Inflammatory macrophage treated with lipopolysaccharide for 1 hour (primary cell): ENCODE results near the gene TMSB10.
"Not testable (repeated sequence)": the region's sequence is repeated elsewhere in the genome, so short reads cannot be mapped to it uniquely, and the experiment has no call there.

Experiments
- DNase-seq, 2 donors: peaks; one replicate each; pipeline ENCODE4 v3.0.0-alpha.2; 2020 to 2022

Gene TMSB10

GRCh38 chr2:84905181-84906107, at the start of gene TMSB10:
TMSB10 (plus strand) TSS chr2:84905656.
- peak; percentile 83 to 94 for DNase-seq

DNA sequence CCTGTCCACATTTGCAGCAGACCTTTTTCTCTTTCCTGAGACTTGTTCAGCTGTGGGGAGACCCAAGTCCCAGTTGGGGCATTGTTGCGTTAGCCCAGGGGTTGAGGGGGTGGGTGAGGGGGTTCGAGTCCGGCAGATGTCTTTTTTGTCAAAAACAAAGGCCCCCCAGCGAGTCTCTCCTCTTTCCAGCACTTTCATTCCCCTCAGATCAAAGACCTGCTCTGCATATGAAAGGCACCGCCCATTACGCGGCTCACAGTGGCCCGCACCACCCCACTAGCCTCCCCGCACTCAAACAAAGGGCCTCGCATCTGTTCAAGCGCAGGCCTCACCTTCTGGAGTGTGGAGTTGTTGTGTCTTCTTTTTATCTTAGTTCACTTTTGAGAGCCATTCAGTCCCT, 49.7 kb upstream of the TMSB10 start:
- no peak for DNase-seq

- DNase-seq = peak; percentile 39 to 49
Observed at GRCh38 chr2:84856787-84857186, 48.7 kb upstream of the TMSB10 start.

- DNase-seq = no peak
Observed at GRCh38 chr2:84857566-84857965, 47.9 kb upstream of the TMSB10 start.

DNA sequence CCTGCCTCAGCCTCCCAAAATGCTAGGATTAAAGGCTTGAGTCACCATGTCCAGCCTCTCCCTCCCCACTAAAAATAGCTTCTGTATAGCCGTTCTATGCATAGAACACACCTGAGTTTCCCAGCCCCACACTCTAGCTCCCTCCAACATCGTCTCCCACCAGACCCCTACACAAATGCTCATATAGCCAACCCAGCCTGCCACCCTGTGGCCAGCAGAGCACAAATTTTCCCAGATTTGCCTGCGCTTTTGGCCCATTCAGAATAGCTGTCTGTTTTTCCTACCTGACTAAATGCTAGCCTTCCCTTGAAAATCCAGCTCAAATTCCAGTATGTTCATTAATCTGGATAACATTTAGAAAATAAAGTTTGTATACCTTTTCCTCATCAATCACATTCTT, 47.3 kb upstream of the TMSB10 start:
- DNase-seq = no peak

DNA sequence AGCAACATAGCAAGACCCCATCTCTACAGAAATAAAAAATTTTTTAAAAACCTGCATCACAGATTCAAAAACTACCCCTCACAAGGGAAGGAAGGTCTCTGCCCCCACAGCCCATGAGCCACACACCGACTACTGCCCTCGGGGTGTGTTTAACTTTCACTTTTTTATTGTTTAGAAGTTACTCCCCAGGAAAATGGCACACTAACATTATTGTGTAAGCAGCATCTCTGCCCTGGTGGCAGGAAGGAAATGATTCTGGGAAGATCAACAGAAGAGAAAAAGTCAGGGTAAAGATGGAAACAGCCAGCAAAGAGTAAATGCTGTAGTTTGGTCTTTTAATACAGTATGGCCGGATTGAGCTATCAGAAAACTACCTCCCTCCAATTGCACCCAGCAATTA, 46.5 kb upstream of the TMSB10 start:
- no peak for DNase-seq

DNA sequence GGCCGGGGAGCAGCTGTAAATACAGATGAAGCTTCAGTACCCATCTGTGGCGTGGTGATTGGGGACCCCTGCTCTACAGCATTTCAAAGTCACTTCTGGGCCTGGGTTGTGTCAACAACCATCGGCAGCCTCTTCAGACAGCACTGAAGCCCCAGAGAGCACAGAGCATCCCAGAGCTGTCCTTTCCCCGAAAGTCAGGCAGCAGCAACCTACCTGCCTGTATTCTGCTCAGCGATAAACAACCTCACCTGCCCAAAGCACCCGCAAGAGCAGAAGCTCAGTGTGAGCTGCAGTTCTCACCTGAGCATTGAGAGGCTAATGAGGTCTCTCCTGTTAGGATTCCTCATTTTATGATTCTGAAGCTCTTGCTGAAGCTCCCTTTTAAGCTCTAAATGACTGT, 43.9 kb upstream of the TMSB10 start:
- DNase-seq = no peak

DNA sequence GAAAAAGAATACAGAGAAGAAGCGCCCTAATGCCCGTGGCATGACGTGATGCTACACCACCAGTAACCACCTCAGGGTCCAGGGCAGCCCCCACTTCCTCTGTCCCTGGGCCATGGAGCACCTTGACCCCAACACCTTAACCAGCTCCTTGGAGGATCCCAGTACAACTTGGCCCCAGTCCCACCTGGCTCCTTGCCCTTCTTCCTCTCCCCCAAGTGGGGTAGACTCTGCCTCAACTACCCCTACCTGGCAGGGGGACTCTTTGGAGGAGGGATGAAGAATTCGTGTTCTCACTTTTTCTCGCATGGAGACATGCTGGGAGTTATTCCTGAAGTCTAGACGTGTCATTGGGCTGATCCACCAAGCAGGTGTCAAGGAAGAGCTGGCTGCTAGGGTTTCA, 43.5 kb upstream of the TMSB10 start:
- no peak for DNase-seq

GRCh38 chr2:84865181-84865783, 40.2 kb upstream of the TMSB10 start:
- peak; percentile 47 to 55 for DNase-seq

DNA sequence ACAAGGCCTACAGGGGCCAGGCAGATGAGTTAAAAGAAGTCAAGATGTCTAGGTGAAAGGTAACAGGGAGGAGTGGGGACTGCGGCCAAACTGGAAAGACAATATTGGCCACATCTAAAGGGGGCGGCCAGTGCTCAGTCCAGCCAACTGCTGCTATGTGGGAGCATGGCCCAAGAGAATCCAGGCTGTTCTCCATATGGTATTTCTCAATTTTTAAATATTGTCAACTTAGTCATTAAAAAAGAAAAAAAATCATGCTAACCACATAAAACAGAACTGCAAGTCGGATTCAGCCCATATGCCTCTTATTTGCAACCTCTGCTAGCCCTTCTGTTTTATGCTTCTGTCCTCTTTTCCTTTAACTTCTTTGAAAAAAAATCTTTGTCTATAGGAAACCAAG, 39.3 kb upstream of the TMSB10 start:
- no peak for DNase-seq

GRCh38 chr2:84868327-84868726, 37.1 kb upstream of the TMSB10 start:
- not testable (repeated sequence) for DNase-seq

DNA sequence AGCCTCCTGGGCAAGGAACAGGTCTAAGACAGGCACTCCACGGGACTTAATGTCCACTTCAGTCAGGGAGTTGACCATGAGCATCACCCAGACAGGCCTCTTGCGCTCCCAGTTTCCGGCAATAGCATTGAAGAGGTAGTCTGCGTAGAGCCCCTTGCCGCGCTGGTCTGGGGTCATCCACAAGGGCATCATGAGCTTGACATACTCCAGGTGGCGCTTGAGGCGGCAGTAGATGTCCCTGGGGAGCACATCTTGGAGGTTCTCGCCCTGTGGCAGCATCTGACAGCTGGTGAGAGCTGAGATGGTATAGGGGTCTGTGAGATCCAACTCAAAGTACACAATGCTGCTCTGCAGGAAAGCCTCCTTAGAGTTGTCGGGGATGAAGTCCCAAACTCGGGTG, 35.1 kb upstream of the TMSB10 start:
- DNase-seq = no peak

GRCh38 chr2:84872691-84873090, 32.8 kb upstream of the TMSB10 start:
- DNase-seq = not testable (repeated sequence)

GRCh38 chr2:84873350-84873749, 32.1 kb upstream of the TMSB10 start:
- DNase-seq = no peak

GRCh38 chr2:84874381-84875212, 30.9 kb upstream of the TMSB10 start:
- DNase-seq = peak; percentile 79 to 91

DNA sequence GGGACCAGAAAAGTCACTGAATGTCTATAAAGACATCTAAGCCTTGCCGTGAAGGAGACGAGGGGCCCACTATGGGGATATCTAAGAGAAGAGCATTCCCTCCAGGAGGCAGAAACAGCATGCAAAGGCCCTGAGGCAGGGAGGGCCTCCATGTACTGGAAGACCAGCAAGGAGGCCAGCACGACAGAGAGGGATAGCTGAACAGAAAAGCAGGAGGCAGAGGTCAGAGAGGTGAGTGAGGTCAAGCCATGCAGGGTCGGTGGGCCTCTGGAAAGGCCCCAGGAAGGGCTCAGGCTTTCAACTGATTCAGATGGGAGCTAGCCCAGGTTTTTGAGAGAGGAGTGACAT, 30.3 kb upstream of the TMSB10 start:
- DNase-seq = no peak

GRCh38 chr2:84875619-84876018, 29.8 kb upstream of the TMSB10 start:
- DNase-seq = not testable (repeated sequence)

- DNase-seq = no peak
Observed at GRCh38 chr2:84876369-84876768, 29.1 kb upstream of the TMSB10 start.

DNA sequence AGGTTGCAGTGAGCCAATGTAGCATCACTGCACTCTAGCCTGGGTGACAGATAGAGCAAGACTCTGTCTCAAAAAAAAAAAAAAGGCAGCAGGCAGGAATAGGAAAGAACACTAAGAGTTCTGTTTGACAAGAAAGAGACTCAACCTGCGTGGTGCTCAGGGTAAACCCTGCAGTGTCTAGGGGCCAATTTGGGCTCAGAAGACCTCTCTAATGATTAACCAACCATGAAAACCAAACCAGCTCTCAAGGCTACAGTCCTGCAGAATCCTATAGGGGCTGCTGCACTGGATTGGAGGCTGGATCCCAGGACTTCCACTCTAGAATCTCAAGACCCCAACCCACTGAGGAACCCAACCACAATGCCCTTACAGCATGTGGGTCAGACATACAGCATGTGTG, 27.0 kb upstream of the TMSB10 start:
- no peak for DNase-seq

GRCh38 chr2:84878896-84879583, 26.4 kb upstream of the TMSB10 start:
- DNase-seq = no peak

DNA sequence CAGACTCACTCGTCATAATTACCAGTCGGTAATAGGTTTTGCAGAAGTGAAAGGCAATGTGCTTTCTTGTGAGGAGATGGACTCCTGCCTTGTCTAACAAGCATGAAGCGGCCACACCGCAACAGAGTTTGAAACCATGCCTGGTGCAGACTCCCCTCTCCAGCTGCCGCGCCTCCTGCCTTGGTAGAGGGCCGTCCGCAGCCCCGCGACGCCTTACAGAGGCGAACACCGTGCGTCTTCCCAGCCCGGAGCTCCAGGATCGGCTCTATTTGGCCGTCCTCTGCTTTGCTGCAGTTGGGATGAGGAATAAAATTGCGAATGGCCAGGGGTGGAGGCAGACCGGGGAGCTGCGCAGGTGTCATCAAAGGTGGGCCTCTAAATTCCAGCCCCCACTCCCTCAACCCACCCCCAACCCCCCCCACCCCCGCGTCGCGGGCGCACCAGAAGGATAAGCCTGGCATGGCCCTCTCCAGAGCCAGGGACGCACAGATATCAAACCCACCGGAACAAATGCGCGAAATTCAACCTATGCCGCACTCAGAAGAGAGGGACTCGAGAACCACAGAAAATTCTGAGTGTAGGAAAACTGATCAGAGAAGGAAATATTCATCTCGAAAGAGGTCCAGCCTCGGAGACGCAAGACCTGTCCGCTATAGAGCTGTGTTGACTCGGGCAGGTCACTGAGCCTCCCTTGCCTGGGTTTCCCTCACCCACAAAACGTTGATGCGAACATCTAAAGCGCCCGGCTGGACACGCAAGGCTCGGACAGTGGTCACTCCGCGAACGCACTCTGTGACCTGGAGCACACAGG, 25.7 kb upstream of the TMSB10 start:
- DNase-seq = peak in 1 of 2 donors; percentile 33

DNA sequence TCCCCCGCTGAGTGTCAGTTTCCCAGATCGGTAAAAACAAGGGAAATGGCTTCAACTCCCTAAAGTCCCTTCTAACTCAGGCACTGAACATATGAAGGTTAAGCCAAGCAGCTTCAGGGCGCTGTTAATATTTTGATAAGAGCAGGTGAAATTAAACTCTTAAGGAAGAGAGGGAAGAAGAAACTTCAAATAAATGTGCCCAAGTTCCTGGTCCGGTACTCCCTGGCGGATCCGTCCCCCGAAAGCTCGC, 25.1 kb upstream of the TMSB10 start:
- no peak for DNase-seq
